GM18511 (cell line): Measurements from ENCODE around the gene MYO15A.
A peak's percentile ranks its signal among the peaks of the same experiment; 100 is the strongest.

Experiments
- ATAC-seq: cut with Tn5 transposase; IDR thresholded peaks from one replicate; pipeline ENCODE4 v1.9.1; 2021; ENCODE audit warnings: mild to moderate bottlenecking, moderate library complexity; ENCODE audit not compliant: unreplicated experiment

Gene MYO15A

GRCh38 chr17:18157354-18157985 is 48.9 kb downstream of the MYO15A start:
- no peak for ATAC-seq

DNA sequence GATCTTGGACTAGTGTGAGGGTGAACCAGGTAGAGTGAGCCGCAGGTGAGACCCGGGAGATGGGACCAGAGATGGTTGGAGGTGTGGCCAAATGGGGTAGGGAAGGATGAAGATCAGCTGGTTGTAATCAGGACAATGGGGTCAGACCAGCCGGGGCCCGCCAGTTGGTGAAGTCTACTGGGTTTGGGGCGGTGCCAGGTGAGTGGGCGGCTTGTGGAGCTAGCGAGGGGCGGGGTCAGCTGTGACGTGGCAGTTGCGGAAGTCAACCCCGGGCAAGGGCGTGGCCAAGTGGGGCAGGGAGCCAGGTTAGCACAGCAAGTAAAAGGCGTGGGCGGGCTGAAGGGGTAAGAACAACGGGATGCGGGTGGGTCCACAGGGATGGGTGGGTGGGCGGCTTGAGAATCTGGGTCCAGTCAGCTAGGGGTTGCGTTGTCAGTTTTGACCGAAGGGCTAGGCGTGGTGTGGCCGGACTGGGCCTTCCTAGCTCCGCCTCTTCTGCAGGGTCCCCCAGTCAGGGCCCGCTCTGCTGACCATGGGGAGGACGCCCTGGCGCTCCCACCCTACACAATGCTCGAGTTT is 49.6 kb downstream of the MYO15A start:
- ATAC-seq = peak; percentile 43

DNA sequence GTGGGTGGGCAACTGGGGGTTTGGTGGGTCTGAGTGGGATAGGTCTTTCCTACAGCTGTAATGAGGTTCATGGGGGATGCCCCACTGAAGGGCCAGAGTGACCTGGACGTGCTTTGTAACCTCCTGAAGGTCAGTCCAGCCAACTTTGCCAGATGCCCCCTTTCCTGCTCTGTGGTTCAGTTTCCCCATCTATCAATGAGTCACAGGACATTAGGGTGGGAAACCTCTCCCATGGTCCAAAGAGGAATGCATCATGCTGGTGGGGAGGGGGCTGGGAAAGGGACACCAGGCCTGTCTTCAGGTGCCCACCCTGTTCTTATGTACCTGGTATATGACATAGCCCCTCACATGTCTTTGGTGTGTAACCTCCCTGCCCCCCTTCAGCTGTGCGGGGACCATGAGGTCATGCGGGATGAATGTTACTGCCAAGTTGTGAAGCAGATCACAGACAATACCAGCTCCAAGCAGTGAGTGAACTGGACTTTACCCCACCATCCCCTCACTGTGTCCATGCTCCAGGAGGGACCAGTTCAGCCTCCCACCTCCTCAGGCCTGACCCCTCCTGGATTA is 51.1 kb downstream of the MYO15A start:
- no peak for ATAC-seq

GRCh38 chr17:18160128-18160856 is 51.7 kb downstream of the MYO15A start:
- no peak for ATAC-seq

DNA sequence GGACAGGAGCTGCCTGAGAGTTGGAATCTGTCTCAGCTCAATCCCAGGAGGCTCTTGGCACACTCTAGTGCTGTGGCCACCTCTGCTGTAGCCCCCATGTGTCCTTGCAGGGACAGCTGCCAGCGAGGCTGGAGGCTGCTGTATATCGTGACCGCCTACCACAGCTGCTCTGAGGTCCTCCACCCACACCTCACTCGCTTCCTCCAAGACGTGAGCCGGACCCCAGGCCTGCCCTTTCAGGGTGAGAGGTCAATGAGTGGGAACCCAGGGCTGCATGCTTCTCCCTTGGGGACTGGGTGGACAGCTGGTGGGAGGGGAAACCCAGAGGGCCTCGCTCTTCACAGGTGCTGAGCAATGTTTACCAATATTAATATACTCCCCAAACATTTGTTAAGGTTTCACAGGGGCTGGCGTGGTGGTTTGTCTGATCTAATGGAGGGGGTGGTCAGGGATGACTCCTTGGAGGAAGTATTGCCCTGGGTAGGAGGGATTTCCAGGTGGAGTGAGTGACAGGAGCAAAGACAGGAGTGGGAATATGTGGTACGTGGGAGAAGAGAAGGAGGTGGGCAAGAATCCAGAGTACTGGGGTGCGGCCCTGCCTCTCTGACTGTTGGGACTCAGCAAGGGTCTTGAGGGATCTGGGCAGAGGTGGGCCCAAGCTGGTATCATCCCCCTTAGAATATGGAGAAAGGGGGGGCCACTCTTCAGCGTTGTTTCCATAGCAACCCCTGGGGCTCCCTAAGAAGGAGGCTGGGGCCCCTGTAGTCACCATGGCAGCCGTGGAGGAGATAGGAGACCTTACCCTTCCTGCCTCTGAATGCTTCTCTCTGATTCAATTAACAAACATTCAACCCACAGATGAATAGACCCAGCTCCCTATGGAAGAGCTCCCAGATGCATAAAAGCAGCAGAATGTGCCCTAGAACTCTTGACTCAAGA is 52.9 kb downstream of the MYO15A start:
- ATAC-seq = peak; percentile 80

- ATAC-seq = no peak
Observed at GRCh38 chr17:18163547-18163946, 55.0 kb downstream of the MYO15A start.

- ATAC-seq = no peak
Observed at GRCh38 chr17:18166894-18167293, 58.3 kb downstream of the MYO15A start.

DNA sequence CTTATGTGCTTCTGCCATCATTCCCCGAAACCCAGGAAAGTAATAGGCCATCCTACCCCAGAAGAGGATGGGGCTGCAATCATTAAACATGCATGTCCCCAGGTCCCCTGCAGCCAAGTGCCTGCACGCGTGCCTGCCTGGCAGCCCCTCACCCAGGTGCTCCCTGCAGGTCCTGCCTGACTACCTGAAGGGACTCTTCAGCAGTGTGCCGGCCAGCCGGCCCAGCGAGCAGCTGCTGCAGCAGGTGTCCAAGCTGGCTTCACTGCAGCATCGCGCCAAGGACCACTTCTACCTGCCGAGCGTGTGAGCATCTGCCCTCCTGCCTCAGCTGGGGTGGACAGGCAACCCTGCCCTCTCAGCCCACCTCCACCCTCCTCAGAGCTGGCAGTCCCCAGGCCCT is 58.9 kb downstream of the MYO15A start:
- no peak for ATAC-seq

GRCh38 chr17:18172531-18173278 is 64.1 kb downstream of the MYO15A start:
- ATAC-seq = no peak

DNA sequence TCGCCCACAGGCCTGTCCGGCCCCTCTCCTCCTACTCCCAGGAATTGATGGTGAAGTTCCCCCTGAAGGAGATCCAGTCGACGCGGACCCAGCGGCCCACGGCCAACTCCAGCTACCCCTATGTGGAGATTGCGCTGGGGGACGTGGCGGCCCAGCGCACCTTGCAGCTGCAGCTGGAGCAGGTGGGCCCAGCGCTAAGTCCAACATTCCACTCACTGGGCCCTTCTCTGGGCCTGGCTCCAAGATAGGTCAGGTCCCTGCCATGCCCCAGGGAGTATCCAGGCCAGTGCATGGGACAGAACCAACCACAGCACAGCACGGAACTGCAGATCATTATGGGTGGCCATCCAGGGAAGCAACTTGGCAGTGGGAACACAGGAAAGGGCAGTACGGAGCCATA is 65.2 kb downstream of the MYO15A start:
- ATAC-seq = no peak

- ATAC-seq = no peak
Observed at GRCh38 chr17:18176176-18176575, 67.6 kb downstream of the MYO15A start.

- ATAC-seq = no peak
Observed at GRCh38 chr17:18177133-18177532, 68.6 kb downstream of the MYO15A start.

- ATAC-seq = no peak
Observed at GRCh38 chr17:18177722-18178121, 69.2 kb downstream of the MYO15A start.

DNA sequence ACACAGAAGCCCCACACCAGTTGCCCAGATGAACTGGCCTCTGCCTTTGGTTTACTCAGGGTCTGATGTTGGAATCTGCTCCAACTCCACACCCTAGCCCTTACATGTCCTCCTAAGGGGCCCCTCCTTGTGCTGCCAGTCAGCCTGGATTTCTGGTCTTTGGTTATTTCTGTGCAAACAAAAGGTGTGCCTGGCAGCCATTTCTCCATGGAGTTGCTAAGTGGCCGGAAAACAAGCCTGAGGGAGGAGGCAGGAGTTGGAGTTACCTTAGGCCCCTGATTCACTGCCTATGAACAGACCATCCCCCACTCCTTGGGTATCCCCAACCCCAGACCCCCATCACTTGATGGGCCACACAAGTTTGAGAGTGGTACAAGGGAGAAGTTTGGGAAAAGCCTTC is 70.6 kb downstream of the MYO15A start:
- no peak for ATAC-seq

DNA sequence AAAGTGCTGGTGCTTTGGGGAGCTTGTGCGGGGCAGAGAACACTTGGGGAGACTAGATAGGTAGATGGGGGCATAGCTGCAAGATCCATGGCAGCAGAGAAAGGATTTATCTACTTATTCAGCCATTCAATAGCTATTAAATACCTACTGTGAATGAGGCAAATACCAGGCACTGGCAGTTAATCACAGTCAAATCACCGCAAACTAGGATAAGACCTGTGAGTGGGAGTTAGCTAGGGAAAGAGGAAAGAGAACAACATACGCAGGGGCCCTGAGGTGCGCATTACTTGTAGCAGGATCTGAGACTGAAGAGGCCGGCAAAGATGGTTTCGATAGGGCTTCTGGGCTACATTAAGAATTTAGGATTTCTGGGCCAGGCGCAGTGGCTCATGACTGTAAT is 71.2 kb downstream of the MYO15A start:
- no peak for ATAC-seq

- ATAC-seq = no peak
Observed at GRCh38 chr17:18181358-18181757, 72.8 kb downstream of the MYO15A start.

GRCh38 chr17:18182110-18182977 is 73.8 kb downstream of the MYO15A start:
- ATAC-seq = no peak

DNA sequence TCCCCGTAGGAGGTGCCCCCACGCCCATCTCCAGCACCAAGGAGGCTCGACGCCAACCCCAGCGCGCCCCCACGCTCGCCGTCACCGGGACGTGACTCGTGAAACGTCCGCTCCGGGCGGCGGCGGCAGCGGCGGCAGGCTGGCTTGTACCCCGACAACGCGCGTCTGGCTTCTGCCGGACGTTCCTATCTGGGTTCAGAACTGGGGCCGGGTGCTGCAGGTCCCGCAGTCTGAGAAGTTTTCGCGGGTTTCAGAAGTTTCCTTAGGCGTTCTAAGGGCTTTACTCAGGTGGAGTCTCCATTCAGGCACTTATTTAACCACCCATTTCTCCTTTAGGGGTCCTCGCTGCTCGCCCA is 74.4 kb downstream of the MYO15A start:
- peak; percentile 52 for ATAC-seq
